Ascending aorta (tissue), 2 donors: ENCODE measurements around the gene KMT5C. TPM values are rescaled to one million over a fixed set of nuclear protein-coding genes. Genes with fewer than 3 reads are reported as not detected.
"Not testable (repeated sequence)": the region's sequence is repeated elsewhere in the genome, so short reads cannot be mapped to it uniquely, and the experiment has no call there.

Source experiments
- DNase-seq, 2 donors: peaks; one replicate each; pipeline ENCODE4 v3.0.0-alpha.2; 2019; ENCODE audit warnings: low spot score in 2 of 2
- H3K27ac ChIP-seq, 2 donors: fragments of 200-600 bp; sonication (generic); one replicate each; pipeline ENCODE4 v1.5.1; 2016 to 2017; ENCODE audit warnings: mild to moderate bottlenecking in 1 of 2
- H3K27me3 ChIP-seq: fragments of 200-600 bp; sonication (generic); one replicate; pipeline ENCODE4 v1.5.1; 2017
- H3K36me3 ChIP-seq, 2 donors: fragments of 200-600 bp; sonication (generic); one replicate each; pipeline ENCODE4 v1.5.1; 2016
- H3K4me1 ChIP-seq, 2 donors: fragments of 200-600 bp; sonication (generic); one replicate each; pipeline ENCODE4 v1.5.1; 2016 to 2017; ENCODE audit warnings: mild to moderate bottlenecking in 1 of 2
- H3K4me3 ChIP-seq, 2 donors: fragments of 200-600 bp; sonication (generic); one replicate each; pipeline ENCODE4 v1.5.1; 2016 to 2017; ENCODE audit warnings: mild to moderate bottlenecking in 1 of 2
- H3K9me3 ChIP-seq, 2 donors: fragments of 200-600 bp; sonication (generic); one replicate each; pipeline ENCODE4 v1.5.1; 2016
- CTCF ChIP-seq, 3 experiments: fragments of 200-600 bp in 2 of 3; fragments of 450-650 bp in 1 of 3; sonication (generic) in 2 of 3; IDR thresholded peaks; one replicate each; pipeline ENCODE4 v1.5.1; 2016 to 2019; ENCODE audit warnings: antibody characterized with exemption in 3 of 3, mild to moderate bottlenecking in 1 of 3, moderate library complexity in 1 of 3
- intact Hi-C: fragments of 100-400 bp; cut with DNase I; formaldehyde crosslinking; loops from one replicate; pipeline ENCODE4 v1.15.1; 2023
- total RNA-seq: library from RNA; depleted of rRNA; stranded (reverse); fragments of >200 nt; gene quantifications from one replicate; pipeline ENCODE4 v1.1.0, GENCODE V29; 2016

KMT5C gene
- total RNA-seq, 1 donor from 2014 or later, result 21.7 TPM

- H3K36me3 ChIP-seq, result no peaks in the 10 kb centered on the region
- H3K9me3 ChIP-seq, result no peaks in the 10 kb centered on the region
- no peak for TF ChIP-seq CTCF (IDR thresholded peaks at IDR 0.05)
- no peaks in the 10 kb centered on the region for H3K27me3 ChIP-seq
- H3K4me1 ChIP-seq, result peaks cover 0 to 4% of the 10 kb centered on the region in 2 donors
- intact Hi-C loops, result no loop called here
- no peak within 1 kb of the TSS for H3K4me3 ChIP-seq
- H3K27ac ChIP-seq, result peak within 1 kb of the TSS in 1 of 2 donors; percentile 21
- no peak for DNase-seq
Observed at GRCh38 chr19:55325172-55325571, 14.5 kb upstream of the KMT5C start, which contains the start of gene TMEM150B. TSS of gene TMEM150B (minus strand) at chr19:55325341. CDS start at chr19:55321036, 4,305 bp downstream.

- H3K36me3 ChIP-seq, DNase-seq, H3K27me3 ChIP-seq, intact Hi-C loops, H3K4me1 ChIP-seq, H3K4me3 ChIP-seq, H3K27ac ChIP-seq, H3K9me3 ChIP-seq: not testable (repeated sequence)
Observed at GRCh38 chr19:55328774-55329318, 10.8 kb upstream of the KMT5C start.

- H3K4me3 ChIP-seq, H3K9me3 ChIP-seq, DNase-seq, H3K27ac ChIP-seq, H3K36me3 ChIP-seq, H3K4me1 ChIP-seq, H3K27me3 ChIP-seq, intact Hi-C loops: not testable (repeated sequence)
Observed at GRCh38 chr19:55329791-55330190, 9.9 kb upstream of the KMT5C start.

GRCh38 chr19:55333870-55334269 is 5.8 kb upstream of the KMT5C start:
- Histone ChIP-seq H3K27ac (no peak overlapping the region), H3K36me3 (no peaks in the 10 kb centered on the region), H3K4me3 (no peak overlapping the region), H3K9me3 (no peaks in the 10 kb centered on the region), H3K27me3 (no peaks in the 10 kb centered on the region), H3K4me1 (no peaks in the 10 kb centered on the region)
- intact Hi-C loops, result no loop called here
- no peak for TF ChIP-seq CTCF (IDR thresholded peaks at IDR 0.05)
- no peak for DNase-seq

- Histone ChIP-seq H3K27me3 (no peaks in the 10 kb centered on the region), H3K36me3 (no peaks in the 10 kb centered on the region), H3K9me3 (no peaks in the 10 kb centered on the region), H3K27ac (no peak overlapping the region), H3K4me1 (peaks cover 5 to 11% of the 10 kb centered on the region in 2 donors), H3K4me3 (no peak overlapping the region)
- intact Hi-C loops, result loop anchor here (5.0 kb wide), 1 partner anchor 141 kb away; the partner anchor contains the start of gene ZNF628
- TF ChIP-seq CTCF (IDR thresholded peaks at IDR 0.05), result no peak
- DNase-seq, result no peak
Observed at GRCh38 chr19:55336101-55336500, 3.6 kb upstream of the KMT5C start.

GRCh38 chr19:55339889-55340783 is 460 bp downstream of the KMT5C start:
- Histone ChIP-seq H3K36me3 (peaks cover 12 to 13% of the 10 kb centered on the region in 2 donors), H3K4me1 (peaks cover 5 to 17% of the 10 kb centered on the region in 2 donors), H3K4me3 (peak overlapping the region; percentile 82 to 84), H3K27ac (peak overlapping the region; percentile 70 to 86), H3K27me3 (no peaks in the 10 kb centered on the region), H3K9me3 (no peaks in the 10 kb centered on the region)
- TF ChIP-seq CTCF (IDR thresholded peaks at IDR 0.05), result no peak
- intact Hi-C loops, result loop anchor here (1.0 to 5.0 kb wide), 9 partner anchors 39 to 259 kb away; partner anchors contain the start of genes FIZ1, HSPBP1, PPP1R12C and PPP6R1
- no peak for DNase-seq
